NCI-H2227 (cell line): ENCODE measurements around the gene ZSCAN5C.
"Not testable (repeated sequence)": the region's sequence is repeated elsewhere in the genome, so short reads cannot be mapped to it uniquely, and the experiment has no call there.

Experiments used
- DNase-seq: peaks from one replicate; lab custom pipeline; 2025; ENCODE audit not compliant: unreplicated experiment; lab: John Stamatoyannopoulos, UW

The ZSCAN5C gene

DNA sequence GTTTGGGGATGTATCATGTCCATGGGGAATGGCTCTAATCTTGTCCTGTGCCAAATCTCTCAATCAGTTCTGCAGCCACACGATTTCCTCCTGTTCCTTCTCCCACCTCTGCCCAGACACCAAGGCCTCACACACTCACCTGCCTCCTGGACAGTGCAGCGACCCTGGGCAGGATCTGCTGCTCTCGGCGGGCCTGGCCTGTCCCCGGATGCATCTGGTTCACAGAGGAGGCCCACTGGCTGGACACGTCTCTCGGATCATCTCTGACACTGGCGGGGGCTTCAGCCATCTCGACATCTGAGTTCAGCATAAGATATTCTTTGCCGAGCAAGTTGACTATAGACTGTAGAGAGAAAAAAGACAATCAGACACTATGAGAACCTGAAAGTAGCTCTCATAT, 10.4 kb upstream of the ZSCAN5C start:
- no peak for DNase-seq

DNA sequence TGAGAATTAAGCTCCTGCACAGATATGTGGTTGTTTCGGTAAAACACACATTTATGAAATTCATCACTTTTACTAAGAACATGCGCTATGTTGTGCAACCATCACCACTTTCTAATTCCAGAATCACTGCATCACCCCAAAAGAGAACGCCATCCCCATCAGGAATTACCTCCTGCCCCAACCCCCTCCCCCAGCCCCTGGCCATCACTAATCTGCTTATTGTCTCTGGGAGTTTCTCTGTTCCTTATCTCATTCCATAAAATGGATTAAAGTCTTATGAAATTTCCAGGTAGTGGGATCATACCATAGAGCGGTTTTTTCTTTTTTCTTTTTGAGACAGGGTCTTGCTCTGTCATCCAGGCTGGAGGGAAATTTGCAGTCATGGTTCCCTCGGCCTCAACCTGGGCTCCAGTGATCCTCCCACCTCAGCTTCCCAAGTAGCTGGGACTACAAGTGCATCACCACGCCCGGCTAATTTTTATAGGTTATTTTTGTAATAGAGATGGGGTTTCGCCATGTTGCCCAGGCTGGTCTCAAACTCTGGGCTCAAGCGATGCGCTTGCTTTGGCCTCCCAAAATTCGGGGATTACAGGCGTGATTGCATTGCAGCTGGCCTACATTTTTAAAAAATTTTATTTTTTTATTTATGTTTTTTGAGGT, 8.0 kb upstream of the ZSCAN5C start:
- no peak for DNase-seq

GRCh38 chr19:56197646-56198045, 4.4 kb upstream of the ZSCAN5C start, which contains the start of gene ZSCAN5B:
Gene ZSCAN5B (minus strand): TSS chr19:56197783. CDS start chr19:56193052, 4,731 bp downstream.
- DNase-seq, result not testable (repeated sequence)

GRCh38 chr19:56199687-56200086, 2.4 kb upstream of the ZSCAN5C start:
- no peak for DNase-seq

DNA sequence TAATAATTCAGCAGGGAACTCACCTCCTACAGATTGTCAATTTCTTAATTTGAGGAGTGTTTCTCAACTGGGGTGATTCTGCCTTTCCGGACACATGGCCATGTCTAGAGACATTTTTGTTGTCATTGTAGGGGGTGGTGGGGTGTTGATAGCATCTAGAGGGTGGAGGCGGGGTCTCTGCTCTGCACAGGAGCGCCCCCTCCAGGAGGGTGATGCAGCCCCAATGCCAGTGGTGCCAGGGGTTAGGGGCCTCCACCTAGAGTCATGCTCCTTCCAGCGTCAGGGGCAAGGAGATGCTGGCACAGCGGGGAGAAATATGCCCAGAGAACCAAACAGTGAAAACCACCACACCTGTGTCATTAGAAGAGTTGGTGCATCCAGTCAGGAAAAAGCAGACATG, 5.5 kb downstream of the ZSCAN5C start:
- not testable (repeated sequence) for DNase-seq

- DNase-seq, result no peak
Observed at GRCh38 chr19:56209091-56209490, 7.0 kb downstream of the ZSCAN5C start.

DNA sequence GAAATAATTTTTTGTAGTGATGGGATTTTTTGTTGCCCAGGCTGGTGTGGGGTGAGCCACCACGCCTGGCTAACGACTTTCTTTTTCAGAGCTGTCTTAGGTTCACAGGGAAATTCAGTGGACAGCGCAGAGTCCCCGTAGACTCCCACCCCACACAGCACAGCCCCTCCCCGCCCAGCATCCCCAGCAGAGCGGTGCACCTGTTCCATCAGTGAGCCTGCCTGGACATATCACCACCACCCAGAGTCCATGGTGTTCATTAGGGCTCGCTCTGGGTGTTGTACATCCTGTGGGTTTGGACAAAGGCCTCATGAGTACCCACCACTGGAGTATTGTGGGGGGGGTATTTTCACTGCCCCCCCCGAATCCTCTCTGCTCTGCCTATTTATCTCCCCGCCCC, 8.0 kb downstream of the ZSCAN5C start:
- not testable (repeated sequence) for DNase-seq

DNA sequence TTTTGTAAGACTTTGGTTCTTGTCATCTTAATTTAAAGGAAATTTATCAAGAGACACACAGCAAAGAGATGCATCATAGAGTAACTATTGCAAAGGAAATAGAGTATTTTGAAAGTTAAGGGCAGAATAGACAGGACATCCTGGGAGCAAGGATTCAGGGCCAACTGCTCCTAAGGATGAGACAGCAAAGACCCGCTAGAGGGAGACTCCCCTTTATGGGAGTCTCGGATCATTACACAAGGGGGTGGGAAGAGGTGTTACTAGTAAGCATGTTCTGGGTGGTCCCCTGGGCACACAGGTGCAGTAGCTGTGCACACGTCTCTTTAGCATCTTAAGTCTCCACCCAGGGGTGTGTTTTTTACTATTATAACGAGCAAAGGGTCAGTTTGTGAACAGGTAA, 9.6 kb downstream of the ZSCAN5C start:
- DNase-seq, result no peak

DNA sequence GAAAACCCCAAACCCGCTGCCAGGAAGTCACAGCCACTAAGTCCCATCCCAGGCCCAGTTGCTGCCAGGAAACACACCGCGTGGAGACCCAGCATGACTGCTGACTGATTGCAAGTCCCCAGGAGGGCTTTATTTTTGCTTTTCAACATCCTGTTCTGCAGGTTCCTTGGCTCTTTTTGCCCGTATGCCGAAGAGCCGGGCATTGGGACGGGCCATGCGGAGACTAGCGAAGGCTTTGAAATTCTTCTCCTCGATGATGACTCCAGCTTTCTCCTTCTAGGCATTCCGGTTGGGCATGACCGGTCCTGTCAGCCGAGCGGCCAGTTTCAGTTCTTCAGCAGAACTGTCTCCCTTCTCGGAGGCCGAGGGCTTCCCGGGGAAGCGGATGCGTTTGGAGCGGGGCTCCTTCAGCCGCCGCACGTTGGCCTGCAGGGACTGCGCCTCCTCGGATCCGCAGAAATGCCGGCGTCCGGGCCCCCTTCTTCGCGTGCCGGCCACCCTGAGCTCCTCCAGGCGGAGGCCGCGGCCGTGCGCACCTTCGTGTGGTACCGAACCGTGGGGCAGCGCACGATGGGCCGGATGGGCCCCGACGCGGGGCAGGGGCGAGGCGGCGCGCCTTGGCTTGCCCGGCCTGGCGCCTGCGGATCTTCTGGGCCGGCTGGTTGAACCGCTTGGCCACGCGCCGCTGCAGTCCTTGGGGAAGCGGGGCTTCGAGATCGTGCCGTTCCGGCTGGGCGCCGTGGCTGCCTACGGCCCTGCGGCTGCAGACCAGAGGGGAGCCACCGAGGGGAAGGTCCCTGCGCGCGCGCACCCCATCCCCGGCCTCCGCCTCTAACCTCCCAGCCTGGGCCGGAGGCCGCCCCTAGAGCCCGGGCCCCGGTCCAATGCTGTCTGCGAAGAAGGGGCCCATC, 15.2 kb downstream of the ZSCAN5C start:
- DNase-seq, result no peak

DNA sequence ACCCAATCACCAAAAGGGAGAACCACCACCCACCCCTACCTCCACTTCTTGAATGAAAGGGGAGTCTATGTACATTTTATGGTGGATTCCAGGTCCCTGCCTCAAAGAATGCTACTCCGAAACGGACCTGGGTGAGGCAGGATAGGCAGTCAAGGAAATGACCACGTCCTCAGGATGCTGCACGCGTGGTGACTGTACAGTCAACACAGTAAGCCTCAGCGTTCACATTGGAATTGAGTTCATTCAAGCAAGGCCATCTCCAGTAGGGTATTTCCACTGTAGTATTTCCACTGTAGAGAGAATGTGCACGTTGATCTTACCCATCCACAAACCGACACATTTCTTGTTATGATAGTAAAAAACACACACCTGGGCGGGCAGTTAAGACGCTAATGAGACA, 16.9 kb downstream of the ZSCAN5C start:
- DNase-seq, result no peak

DNA sequence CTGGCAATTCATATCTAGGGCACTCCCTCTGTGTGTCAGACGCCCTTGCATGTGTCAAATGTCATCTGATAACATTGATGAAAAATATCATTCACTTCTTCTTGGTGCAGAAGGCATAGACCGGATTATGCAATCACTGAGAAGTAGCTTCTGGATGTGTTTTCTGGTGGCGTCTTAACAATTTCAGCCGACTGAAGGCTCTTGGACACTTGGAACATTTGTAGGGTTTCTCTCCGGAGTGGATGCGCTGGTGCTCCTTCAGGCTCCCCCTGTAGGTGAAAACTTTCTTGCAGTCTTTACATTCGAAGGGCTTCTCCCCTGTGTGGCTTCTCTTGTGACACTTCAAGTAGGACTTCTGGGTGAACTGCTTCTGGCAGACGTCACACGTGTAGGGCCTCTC, 19.4 kb downstream of the ZSCAN5C start:
- not testable (repeated sequence) for DNase-seq

- no peak for DNase-seq
Observed at GRCh38 chr19:56221851-56222250, 19.8 kb downstream of the ZSCAN5C start.

- DNase-seq, result no peak
Observed at GRCh38 chr19:56222901-56223300, 20.8 kb downstream of the ZSCAN5C start.

DNA sequence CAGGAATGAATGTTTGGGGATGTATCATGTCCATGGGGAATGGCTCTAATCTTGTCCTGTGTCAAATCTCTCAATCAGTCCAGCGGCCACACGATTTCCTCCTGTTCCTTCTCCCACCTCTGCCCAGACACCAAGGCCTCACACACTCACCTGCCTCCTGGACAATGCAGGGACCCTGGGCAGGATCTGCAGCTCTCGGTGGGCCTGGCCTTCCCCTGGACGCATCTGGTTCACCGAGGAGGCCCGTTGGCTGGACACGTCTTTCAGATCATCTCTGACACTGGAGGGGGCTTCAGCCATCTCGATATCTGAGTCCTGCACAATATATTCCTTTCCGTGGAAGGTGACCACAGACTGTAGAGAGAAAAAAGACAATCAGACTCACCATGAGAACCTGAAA, 21.4 kb downstream of the ZSCAN5C start:
- no peak for DNase-seq

GRCh38 chr19:56245121-56245740, 43.2 kb downstream of the ZSCAN5C start:
- DNase-seq, result no peak

GRCh38 chr19:56245764-56246163, 43.7 kb downstream of the ZSCAN5C start:
- not testable (repeated sequence) for DNase-seq

DNA sequence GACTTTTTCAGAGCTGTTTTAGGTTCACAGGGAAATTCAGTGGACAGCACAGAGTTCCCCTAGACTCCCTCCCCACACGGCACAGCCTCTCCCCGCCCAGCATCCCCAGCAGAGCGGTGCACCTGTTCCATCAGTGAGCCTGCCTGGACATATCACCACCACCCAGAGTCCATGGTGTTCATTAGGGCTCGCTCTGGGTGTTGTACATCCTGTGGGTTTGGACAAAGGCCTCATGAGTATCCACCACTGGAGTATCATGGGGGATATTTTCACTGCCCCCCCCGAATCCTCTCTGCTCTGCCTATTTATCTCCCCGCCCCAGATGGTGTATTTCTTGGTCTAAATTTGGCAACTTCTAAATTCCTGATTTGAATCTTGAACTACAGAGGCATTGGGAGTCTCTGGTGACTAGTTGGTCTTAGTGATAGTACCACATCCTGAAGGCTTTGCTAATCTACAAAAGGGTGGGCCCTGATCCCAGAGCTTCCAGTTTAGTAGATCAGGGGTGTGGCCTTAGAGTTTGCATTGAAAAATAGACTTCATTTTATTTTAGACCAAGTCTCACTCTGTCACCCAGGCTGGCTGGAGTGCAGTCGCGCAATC, 46.8 kb downstream of the ZSCAN5C start:
- not testable (repeated sequence) for DNase-seq

DNA sequence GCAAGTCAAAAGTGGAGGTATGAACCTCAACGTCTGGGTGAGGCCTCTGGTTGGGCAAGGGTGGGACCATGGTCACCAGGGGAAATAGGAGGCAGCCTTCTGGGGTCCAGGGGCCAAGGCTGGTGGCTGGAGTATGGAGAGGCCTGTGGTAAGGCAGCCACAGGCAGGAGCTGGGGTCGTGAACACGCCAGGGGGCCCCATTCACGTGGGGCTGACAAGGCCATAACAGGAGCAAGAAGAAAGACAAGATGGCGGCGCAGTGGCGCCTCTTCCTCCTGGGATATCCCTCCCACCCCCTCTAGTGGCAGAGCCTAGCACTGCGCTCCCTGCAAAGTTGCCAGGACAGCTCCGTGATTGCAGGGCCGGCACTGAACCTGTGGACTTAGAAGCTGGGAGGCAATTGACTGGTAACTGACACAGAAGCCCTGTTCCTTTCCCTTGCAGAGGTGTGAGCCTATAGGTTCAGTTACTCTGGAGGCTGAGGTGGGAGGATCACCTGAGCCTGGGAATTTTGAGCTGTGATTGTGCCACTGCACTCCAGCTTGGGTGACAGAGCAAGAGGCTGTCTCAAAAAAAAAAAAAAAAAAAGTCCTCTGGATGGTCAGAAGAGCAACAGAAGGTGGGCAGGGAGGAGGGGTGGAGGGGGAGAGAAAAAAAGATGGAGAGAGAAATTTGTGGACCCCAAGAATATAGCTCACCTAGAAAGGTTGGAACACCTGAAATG, 50.8 kb downstream of the ZSCAN5C start:
- DNase-seq, result peak; percentile 89

GRCh38 chr19:56253737-56254136, 51.7 kb downstream of the ZSCAN5C start:
- peak; percentile 87 for DNase-seq

- DNase-seq, result no peak
Observed at GRCh38 chr19:56258272-56258671, 56.2 kb downstream of the ZSCAN5C start.
